Fibroblast of skin of right biceps (primary cell): ENCODE results near the gene PLXNC1.
A peak's percentile ranks its signal among the peaks of the same experiment; 100 is the strongest.

Source experiments
- DNase-seq: peaks from one replicate; pipeline ENCODE4 v3.0.0-alpha.2; 2013

The PLXNC1 gene

DNA sequence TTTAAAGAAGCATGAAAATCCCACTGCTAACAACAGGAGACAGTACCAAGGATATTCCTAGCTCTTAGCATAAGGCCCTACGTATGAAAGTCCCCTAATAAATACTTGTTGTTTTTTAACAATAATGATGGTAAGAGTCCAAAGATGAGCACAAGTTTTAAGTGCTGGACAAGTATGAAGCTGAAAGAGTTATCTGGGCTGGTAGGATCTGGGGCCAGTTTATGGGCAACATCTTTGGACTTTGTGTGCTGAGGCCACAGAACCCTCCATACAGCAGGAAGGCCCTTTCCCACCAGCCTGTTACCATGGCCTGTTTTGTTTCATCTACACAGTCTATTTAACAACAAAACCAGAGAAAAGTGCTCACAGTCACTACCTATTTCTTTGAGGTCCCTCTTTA lies 12.5 kb upstream of the PLXNC1 start:
- no peak for DNase-seq

DNA sequence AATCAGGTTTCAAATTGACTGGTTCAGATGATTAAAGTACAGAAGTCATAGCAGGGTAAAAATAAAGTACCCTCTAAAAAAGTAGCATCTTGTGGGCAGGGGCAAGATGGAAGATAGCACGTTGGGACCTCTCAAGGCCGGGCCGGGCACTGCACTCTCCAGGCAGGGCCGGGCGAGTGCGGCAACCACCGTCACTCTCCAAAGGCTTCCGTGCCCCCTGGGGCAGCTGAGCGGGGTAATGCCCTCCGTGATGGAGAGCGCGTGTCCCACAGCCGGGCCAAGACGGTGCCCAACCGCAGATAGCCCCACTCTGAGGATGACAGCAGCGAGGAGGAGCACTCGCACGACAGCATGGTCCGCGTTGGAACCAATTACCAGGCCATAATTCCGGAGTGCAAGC lies 8.6 kb upstream of the PLXNC1 start:
- DNase-seq = no peak

- DNase-seq = peak; percentile 17
Observed at GRCh38 chr12:94140556-94140955, 7.8 kb upstream of the PLXNC1 start.

GRCh38 chr12:94141004-94141764 lies 7.2 kb upstream of the PLXNC1 start:
- no peak for DNase-seq

GRCh38 chr12:94141892-94142291 lies 6.5 kb upstream of the PLXNC1 start:
- DNase-seq = no peak

GRCh38 chr12:94143438-94143837 lies 4.9 kb upstream of the PLXNC1 start:
- DNase-seq = no peak

- DNase-seq = no peak
Observed at GRCh38 chr12:94143951-94144350, 4.4 kb upstream of the PLXNC1 start.

GRCh38 chr12:94144781-94145180 lies 3.6 kb upstream of the PLXNC1 start:
- no peak for DNase-seq

GRCh38 chr12:94145191-94145983 lies 3.0 kb upstream of the PLXNC1 start:
- DNase-seq = peak; percentile 71

DNA sequence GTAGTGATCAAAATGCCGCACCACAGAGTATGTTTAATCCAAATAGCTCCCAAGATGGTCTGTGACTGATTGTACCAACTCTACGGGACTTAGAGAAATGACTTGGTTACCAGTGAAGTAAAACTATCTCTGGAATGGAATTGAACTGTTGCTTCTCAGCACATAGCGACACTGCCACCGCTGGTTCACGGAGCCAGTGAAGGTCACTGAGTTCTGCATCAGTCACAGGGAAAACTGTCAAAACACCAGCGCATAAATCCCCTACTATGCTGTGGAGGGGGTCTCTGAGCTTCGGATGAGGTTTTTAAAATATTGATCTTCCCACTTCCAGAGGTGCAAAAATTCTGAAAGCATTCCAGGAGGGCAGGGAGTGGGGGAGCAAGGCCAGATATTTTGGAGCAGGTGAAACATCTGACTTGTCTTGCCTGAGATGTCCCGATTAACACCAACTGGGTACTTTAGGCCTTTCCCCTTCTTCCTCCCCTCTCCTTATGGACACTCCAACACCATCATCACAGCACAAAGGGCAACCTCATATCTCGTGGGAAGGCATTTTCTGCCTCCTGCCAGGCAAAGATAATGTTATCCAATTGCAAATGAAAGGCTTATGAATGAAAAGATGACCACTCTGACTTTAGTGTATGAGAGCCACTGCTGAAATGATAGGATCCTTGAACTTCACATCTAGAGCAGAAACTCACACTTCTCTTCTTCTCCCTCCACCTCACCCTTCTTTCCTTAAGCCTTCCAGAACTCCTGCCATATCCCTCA lies 2.0 kb upstream of the PLXNC1 start:
- DNase-seq = no peak

- DNase-seq = no peak
Observed at GRCh38 chr12:94147387-94147990, 888 bp upstream of the PLXNC1 start.

DNA sequence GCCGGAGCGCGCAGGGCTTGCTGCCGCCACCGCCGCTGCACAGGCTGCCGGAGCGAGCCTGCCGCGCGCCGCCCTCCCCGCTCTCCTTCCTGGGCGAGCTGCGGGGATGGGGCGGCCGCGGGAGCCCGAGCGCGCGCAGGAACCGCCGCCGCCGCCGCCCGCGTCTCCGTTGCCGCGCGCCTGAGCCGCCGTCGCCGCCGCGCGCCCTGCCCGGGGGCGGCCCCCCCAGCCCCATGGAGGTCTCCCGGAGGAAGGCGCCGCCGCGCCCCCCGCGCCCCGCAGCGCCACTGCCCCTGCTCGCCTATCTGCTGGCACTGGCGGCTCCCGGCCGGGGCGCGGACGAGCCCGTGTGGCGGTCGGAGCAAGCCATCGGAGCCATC lies 352 bp downstream of the PLXNC1 start:
- DNase-seq = no peak

- peak; percentile 52 for DNase-seq
Observed at GRCh38 chr12:94149119-94149780, 873 bp downstream of the PLXNC1 start.

DNA sequence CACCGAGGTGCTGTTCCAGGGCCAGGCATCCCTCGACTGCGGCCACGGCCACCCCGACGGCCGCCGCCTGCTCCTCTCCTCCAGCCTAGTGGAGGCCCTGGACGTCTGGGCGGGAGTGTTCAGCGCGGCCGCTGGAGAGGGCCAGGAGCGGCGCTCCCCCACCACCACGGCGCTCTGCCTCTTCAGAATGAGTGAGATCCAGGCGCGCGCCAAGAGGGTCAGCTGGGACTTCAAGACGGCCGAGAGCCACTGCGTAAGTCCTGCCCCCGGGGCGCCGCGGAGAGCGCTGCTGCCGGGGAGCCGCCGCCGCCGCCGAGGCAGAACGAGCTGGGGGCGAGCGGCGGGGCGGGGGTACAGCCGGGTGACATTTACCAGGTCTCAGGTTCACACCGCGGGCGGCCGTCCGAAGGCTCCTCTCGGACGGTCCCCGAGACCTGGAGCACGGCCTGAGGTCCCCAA lies 1.4 kb downstream of the PLXNC1 start:
- peak; percentile 52 for DNase-seq

GRCh38 chr12:94150240-94151121 lies 2.1 kb downstream of the PLXNC1 start:
- no peak for DNase-seq

GRCh38 chr12:94151582-94151981 lies 3.2 kb downstream of the PLXNC1 start:
- DNase-seq = no peak

- no peak for DNase-seq
Observed at GRCh38 chr12:94152292-94153078, 4.1 kb downstream of the PLXNC1 start.

DNA sequence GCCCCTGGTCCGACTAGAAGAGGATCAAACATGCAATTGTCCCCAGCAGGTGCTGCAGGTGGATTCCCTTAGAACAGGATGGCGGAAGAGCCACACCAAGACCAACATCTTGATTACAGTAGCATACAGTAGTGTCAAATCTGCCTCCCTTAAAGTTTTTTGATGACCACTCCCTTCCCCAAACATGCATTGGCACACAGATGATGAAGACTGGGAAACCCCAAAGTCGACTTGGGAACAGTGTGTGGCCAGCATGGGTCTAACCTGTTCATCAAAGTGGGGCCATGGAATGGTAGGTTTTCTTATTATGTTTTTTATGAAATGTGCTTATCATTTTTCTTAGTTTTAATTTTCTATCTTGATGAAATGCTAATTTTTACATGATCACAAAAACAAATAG lies 8.8 kb downstream of the PLXNC1 start:
- DNase-seq = no peak

DNA sequence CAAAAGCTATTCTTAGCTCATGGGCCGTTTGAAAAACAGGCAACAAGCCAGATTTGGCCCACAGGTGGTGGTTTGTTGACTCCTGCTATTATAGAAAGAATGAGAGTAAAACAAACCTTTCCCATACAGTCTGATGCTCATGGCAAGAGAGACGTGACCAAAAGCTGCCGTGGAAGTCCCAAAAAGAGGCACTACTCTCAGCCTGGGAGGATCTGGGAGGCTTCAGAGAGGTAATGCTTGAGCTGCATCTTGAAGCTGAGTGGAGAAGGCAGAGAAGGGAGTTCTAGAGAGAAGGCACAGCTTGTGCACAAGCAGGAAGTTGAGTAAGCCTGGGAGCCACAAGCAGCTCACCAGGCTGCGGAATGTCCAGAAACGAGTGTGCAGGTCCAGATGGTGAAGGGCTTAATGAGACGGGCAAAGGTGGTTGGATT lies 9.6 kb downstream of the PLXNC1 start:
- no peak for DNase-seq

GRCh38 chr12:94158666-94159065 lies 10.3 kb downstream of the PLXNC1 start:
- no peak for DNase-seq

DNA sequence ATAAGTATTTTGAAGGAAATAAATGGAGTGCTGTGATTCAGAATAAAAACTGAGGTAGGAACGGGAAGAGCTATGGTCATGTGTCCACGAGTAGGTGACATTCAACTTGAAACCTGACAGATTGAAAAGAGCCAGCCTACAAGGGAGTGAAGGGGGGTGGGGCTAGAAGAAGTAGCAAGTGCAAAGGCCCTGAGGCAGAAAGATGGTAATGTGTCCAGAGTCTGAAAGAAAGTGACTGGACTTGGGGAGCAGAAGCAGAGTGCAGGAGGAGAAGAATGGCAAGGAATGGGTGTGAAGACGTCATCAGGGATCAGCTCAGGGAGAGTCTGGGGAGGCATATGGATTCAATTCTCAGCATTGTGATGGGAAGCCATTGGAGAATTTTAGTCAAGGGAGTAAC lies 13.7 kb downstream of the PLXNC1 start:
- DNase-seq = no peak
